ENCODE data around the gene AGAP6. TPM values are rescaled to one million over a fixed set of nuclear protein-coding genes. Genes with fewer than 3 reads are reported as not detected.
"Not testable (repeated sequence)": the region's sequence is repeated elsewhere in the genome, so short reads cannot be mapped to it uniquely, and the experiment has no call there.

Gene AGAP6
- total RNA-seq, 2 donors from 2014 or later = 10.1 to 10.8 TPM

- intact Hi-C loops (cut with DNase I); DNase-seq (ENCODE audit: low spot score): not testable (repeated sequence)
Observed at GRCh38 chr10:50020451-50021024, 32.3 kb downstream of the AGAP6 start.

- intact Hi-C loops (cut with DNase I) = no loop called here
- no peak for DNase-seq (ENCODE audit: low spot score)
Observed at GRCh38 chr10:50021646-50022045, 33.4 kb downstream of the AGAP6 start.

- DNase-seq (ENCODE audit: low spot score); intact Hi-C loops (cut with DNase I): not testable (repeated sequence)
Observed at GRCh38 chr10:50024716-50025383, 36.6 kb downstream of the AGAP6 start.

- intact Hi-C loops (cut with DNase I) = no loop called here
- DNase-seq (ENCODE audit: low spot score) = no peak
Observed at GRCh38 chr10:50025627-50026026, 37.4 kb downstream of the AGAP6 start.

GRCh38 chr10:50027195-50027594, 39.0 kb downstream of the AGAP6 start:
- intact Hi-C loops (cut with DNase I) = no loop called here
- DNase-seq (ENCODE audit: low spot score) = no peak

GRCh38 chr10:50033481-50033880, 45.3 kb downstream of the AGAP6 start:
- no peak for DNase-seq (ENCODE audit: low spot score)
- intact Hi-C loops (cut with DNase I) = no loop called here

- DNase-seq (ENCODE audit: low spot score); intact Hi-C loops (cut with DNase I): not testable (repeated sequence)
Observed at GRCh38 chr10:50035337-50035736, 47.1 kb downstream of the AGAP6 start.

GRCh38 chr10:50044941-50045664, 56.9 kb downstream of the AGAP6 start:
- no peak for DNase-seq (ENCODE audit: low spot score)
- intact Hi-C loops (cut with DNase I) = no loop called here

- intact Hi-C loops (cut with DNase I) = not testable (repeated sequence)
Observed at GRCh38 chr10:50046457-50046856, 58.3 kb downstream of the AGAP6 start.

GRCh38 chr10:50047594-50047993, 59.4 kb downstream of the AGAP6 start:
- DNase-seq (ENCODE audit: low spot score); intact Hi-C loops (cut with DNase I): not testable (repeated sequence)

More at GRCh38 chr10:50046457-50046856, 58.3 kb downstream of the AGAP6 start:
- DNase-seq (ENCODE audit: low spot score) = not testable (repeated sequence)

GRCh38 chr10:50051995-50052660, 63.9 kb downstream of the AGAP6 start:
- intact Hi-C loops (cut with DNase I) = not testable (repeated sequence)

GRCh38 chr10:50052778-50053376, 64.7 kb downstream of the AGAP6 start:
- DNase-seq (ENCODE audit: low spot score); intact Hi-C loops (cut with DNase I): not testable (repeated sequence)

More at GRCh38 chr10:50051995-50052660, 63.9 kb downstream of the AGAP6 start:
- not testable (repeated sequence) for DNase-seq (ENCODE audit: low spot score)

GRCh38 chr10:50055494-50056292, 67.5 kb downstream of the AGAP6 start:
- intact Hi-C loops (cut with DNase I); DNase-seq (ENCODE audit: low spot score): not testable (repeated sequence)

GRCh38 chr10:50056654-50057053, 68.4 kb downstream of the AGAP6 start:
- DNase-seq (ENCODE audit: low spot score); intact Hi-C loops (cut with DNase I): not testable (repeated sequence)

- DNase-seq (ENCODE audit: low spot score); intact Hi-C loops (cut with DNase I): not testable (repeated sequence)
Observed at GRCh38 chr10:50058727-50059126, 70.5 kb downstream of the AGAP6 start.

- DNase-seq (ENCODE audit: low spot score); intact Hi-C loops (cut with DNase I): not testable (repeated sequence)
Observed at GRCh38 chr10:50059946-50060345, 71.7 kb downstream of the AGAP6 start.
